UCSD-AML1 (cell line): ENCODE results near the gene DPM2.

Experiments used
- DNase-seq: peaks from one replicate; lab custom pipeline; 2025; ENCODE audit not compliant: unreplicated experiment; lab: John Stamatoyannopoulos, UW

DPM2 gene

GRCh38 chr9:127920794-127921193 lies 16.9 kb downstream of the DPM2 start:
- no peak for DNase-seq

DNA sequence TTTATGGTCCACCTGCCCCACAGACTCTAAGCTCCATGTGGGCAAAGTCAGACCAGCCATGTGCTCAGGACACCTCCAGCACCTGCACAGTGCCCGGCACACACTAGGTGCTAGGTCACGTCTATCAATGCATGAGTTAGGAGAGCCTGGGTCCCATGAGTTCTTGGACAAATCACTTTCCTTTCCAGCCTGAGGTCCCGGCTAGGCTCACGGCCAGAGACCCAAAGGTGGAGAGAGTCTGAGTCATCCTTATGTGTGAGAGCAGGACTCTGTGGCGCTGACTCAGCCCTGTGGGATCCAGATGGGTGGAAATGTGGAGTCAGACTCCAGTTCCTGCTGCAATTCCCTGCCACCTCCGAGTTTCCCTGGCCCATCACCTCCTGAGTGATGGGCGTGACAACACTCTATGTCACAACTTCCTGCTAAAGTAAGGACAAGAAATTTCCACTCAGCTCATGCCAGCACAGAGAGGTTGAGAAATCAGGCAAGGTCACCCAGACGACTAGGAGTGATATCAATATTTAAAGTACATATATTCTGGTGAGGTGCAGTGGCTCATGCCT lies 18.3 kb downstream of the DPM2 start:
- DNase-seq: peak; percentile 69

DNA sequence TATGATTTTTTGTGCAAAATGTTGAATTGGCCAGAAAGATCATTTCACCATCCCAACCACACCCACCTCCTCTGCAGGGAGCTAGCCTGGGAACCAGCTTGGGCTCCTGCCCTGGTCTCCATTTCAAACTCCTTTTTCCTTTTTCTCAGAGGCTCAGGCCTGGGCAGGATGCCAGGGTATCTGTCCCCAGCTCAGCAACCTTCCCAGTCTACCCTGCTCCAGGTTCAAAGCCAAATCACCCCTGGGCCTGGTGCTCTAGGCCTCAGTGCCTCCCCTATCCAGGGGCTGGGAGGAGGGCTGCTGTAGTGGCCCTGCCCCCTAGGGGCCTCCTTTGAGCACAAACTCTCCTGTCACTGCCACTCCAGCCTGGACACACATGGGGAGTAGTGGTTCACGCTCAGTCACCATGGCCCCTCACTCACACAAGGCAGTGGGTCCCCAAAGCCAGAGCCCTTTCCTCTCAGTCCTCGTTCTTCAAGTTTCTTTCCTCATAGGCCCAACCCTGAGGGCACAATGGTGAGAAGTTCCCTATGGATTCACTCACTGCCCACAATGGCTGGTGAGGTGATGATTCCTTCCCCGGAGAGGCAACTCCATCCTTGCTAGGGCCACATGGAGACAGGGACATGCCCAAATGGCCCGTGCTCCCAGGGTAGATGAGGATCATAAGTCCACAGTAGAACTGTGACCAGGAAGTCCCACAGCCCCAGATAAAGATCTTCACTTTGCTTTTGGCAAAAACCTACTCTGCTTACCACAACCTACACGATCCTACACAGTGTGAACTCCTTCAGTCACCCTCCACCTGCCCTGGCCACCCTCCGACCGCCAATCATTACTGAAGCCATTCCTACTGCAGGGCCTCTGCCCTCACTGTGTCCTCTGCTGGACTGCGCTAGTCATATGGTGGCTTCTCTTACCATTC lies 19.2 kb downstream of the DPM2 start:
- peak; percentile 57 for DNase-seq

- no peak for DNase-seq
Observed at GRCh38 chr9:127917603-127918002, 20.1 kb downstream of the DPM2 start.

- DNase-seq: peak; percentile 96
Observed at GRCh38 chr9:127916720-127917581, 20.7 kb downstream of the DPM2 start, which contains the start of gene ST6GALNAC4. Gene ST6GALNAC4, minus strand, starts transcription at chr9:127917041. Its CDS starts 622 bp downstream, at chr9:127916419.

DNA sequence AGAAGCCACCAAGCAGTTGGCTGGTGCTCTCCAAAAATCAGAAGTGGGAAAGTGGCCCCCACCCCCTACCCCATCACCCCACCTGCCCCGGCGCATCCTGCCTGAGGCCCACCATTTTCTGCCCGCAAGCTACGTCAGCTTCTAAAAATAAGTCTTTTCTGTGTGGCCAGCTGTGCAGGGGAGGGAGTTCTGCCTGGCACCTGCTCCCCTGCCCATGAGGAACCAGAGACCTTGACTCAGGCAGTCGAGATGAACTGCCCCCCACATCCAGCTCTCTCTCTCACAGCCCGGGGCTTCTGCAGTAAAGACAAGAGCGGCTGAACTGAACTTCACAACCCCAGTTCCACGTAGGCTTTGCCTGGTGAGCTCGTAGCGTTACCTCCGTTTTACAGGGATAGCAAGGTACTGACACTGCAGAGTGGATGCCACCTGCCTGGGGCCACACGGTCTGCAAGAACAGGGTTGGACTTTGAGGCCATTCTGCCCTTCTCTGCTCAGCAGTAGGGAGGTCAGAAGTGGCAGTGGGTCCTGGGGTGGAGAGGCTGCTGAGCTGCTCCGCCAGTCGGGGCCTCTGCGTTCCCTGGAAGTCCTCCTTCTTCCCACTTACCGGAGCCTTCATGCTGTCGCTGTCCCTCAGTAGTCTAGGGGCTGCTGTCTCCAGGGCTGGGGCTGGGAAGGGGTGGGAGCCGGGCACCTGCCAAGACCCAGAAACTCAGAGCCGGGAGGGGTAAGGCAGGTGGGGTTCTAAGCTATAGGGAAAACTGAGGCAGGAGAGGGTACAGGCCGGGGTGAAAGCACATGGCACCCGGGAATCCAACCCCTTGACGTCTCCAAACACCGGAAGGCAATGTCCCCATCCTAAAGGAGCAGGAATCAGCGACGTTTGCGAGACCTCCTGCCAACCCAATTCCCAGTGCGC lies 21.6 kb downstream of the DPM2 start:
- no peak for DNase-seq

DNA sequence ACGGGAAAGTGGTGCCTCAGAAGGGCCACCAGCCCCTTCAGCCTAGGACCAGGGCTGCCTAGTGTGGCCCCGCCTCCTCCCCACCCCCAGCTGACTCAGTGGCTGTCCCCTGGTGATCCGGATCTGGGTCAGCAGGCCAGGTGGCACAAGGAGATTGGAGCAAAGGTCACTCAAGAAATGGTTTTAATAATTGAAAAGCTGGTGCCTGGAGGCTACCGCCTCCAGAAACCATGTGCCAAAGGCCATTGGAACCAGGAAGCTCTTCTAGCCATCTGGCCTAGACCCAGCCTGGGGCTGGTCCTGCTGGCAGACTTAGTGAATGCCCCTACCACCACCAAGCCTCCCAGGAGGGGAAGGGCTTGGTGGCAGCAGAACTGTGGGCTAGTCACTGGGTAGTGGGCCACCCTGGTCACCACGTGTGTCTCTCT lies 22.3 kb downstream of the DPM2 start:
- DNase-seq: no peak

- no peak for DNase-seq
Observed at GRCh38 chr9:127913682-127914081, 24.0 kb downstream of the DPM2 start.

DNA sequence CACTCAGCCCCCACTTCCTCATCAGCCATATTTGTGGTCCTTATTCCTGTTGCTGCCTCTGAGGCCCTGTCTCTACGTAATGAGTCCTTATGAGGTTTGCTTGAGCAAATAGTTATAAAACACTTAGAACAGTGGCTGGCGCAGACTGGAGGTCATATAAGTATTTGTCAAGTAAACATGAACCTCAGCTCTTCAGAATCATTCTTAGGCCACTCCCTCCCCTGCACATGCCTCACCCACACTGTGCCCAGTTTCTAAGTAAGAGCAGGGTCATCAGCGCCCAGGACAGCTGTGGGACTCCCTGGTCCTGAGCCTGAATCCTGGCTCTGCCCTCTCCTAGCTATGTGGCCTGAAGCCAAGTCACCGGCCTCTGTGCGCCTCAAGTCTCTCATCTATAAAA lies 24.8 kb downstream of the DPM2 start:
- no peak for DNase-seq

DNA sequence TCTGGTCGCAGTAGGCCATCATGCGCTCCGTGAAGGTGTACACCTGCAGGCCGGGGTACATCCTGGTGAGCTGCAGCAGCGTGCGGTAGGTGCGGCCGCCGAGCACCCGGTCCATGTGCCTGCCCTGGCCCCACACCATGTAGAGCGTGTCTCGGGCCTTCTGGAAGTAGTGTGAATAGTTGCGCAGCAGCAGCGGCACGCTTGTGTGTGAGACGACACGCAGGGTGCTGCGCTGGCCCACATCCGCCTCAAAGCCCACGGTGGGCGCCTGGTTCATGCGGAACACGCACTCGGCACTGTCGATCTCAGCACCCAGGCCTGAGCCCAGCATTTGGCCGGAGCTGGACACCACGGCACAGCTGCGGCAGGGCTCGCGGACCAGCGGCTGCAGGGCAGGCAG lies 25.4 kb downstream of the DPM2 start:
- DNase-seq: no peak

DNA sequence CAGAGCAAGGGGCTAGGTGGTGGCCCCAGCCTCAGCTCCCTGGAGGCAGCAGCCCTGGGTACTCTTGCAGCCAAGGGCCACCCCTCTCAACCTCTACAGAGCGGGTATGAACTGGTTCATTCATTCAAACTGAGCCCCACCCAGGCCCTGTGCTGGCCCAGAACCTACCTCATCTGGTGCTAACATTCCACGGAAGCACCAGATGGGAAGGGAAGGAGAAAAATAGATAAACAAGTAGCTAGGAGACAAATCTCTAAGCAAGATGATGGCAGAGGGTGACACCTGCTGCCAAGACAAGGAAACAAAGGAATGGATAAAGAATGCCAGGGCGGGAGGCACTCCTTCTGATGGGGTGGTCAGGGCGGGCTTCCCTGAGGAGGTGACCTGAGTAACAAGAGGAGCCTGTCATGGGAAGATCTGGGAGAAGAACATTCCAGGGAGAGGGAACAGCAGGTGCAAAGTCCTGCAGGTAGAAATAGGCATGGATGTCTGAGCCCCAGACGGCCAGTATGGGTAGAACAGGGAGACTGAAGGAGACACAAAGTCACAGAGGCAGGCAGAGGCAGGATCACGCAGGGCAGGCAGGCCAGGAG lies 26.9 kb downstream of the DPM2 start:
- no peak for DNase-seq

DNA sequence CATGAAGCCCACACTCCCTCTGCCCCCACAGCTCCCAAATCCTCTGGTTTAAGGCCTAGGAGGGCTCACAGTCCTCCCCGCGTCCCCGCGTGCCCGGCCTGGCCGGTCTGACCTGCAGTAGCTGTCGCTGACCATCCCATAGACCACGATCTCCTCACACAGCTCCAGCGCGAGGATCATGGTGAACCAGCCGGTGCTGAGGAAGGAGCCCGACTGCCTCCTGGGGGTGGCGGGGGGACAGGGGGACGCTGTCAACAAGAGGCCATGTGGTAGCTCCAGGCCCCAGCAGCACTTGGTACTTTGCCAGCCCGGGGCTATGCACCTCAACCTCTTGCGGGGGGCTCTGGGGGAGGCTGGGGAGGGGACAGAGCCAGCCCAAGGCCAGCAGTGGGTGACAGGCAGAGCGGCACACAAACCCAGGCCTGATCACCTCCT lies 27.8 kb downstream of the DPM2 start:
- DNase-seq: no peak

GRCh38 chr9:127908660-127908926 lies 29.1 kb downstream of the DPM2 start:
- no peak for DNase-seq

DNA sequence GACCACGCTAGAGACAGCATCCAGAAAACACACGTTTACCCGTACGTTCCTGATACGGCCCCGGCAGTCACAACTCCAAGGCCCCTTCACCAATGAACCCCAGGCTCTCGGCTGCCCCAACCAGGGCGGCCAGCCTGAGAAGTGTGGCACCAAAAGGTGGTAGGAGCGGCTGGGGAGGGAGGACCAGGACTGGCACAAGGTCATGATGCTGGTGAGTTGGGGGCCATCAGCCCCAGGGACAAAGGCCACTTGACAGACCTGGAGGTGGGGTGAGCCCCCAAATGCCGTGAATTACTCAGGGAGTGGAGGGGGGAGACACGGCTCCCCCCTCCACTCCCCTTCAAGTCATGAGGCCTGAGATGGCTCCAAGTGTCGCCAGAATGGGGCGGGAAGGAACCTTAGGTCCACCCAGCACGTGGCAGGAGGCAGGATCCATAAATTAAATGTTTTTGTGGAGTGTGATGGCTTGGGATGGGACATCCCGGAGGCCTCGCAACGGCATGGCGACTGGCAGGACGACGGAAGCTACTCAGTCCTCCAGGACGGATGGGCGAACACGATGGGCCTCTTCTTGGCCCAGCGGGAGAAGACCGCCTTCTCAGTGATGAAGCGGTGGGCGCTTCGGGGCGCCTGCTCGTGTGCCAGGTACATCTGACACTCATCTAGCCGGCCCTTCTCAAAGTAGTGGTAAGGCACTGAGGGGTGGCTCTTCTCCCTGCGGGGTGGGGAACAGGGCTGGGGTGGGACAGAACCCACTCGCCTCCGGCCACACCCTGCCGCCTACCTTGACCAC lies 29.6 kb downstream of the DPM2 start:
- no peak for DNase-seq

DNA sequence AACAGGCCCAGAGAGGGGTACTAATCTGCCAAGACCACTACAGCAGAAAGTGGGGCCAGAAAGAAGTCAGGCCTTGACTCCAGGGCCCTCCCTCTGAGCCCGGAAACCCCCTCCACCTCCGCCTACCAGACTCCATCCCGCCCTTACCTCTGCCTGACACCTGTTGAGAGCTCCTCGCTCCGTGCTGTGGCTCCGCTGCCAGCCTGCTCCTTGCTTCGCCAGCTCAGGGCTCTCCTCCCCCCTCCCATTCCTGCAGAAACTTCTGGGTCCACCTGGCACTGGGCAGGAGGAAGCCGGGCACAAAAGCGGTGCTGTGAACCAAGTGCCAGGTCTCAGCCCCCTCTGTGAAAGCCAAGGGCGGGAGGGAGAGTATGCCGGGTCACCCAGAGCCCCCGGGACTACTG lies 31.9 kb downstream of the DPM2 start:
- no peak for DNase-seq

DNA sequence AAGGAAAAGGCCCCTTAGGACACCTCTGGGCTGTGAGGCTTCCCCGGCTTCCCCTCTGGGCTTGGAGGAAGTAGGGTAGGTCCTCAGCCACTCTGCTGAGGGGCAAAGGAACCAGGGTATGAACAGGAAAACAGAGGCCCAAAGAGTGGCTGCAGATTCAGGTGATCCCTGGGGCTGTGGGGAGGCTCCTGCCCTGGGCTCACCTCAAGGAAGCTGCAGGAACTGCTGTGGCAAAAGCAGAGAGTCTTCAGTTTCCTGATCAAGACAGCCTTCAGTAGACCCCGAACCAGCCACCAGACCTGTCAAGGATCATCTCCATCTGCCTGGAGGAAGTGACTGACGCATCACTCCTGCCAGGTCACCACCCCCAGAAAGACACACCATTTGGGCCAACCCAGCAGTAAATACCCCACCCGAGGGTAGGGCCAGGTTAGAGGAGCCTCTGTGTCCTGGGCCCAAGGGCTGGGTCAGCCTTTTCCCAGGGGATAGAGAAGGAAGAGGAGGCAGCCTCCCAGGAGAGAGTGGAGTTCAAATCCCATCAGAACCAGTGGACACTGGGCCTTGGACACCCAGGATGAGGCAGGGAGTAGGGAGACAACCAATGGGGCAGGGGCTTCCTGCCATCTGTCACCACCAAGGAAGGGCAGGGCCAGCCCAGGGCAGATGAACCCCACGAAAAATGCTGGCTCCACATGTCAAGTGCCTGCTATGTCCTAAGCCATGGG lies 32.5 kb downstream of the DPM2 start:
- DNase-seq: peak; percentile 72

DNA sequence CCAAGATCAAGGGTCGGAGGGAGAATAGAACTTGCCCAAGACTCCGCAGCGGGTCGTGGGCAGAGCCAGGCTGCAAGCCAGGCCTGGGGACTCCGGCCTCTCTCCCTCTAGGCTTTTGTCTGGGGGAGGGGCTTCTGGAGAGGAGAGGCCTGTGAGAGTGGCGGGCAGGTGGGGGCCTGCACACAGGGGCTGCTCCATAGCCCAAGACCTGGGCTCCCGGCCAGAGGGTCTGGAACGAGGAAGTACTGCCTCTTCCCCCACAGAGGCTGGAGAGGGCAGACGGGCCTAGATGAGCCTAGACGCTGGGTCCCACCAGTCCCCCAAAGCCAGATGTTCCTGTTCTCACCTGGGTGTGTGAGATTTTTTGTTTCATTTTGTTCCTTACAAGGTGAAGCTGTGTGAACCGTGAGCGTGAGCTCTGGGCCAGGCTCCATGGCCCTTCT lies 33.1 kb downstream of the DPM2 start:
- DNase-seq: peak; percentile 72

- peak; percentile 96 for DNase-seq
Observed at GRCh38 chr9:127903557-127904475, 33.8 kb downstream of the DPM2 start.
